ENCODE data around the gene DSC2. TPM values are rescaled to one million over a fixed set of nuclear protein-coding genes. Genes with fewer than 3 reads are reported as not detected.

Gene DSC2
- total and polyA plus RNA-seq, 2 donors (not counting 1 experiment from before 2014, with no cell fraction given), result 0.01 TPM; not detected in 1

- no peak overlapping the region for H3K9ac ChIP-seq (ENCODE audit: low read length)
- Mint-ChIP-seq H3K27ac (no peak overlapping the region), H3K9me3 (ENCODE audit: insufficient read depth) (no peaks in the 10 kb centered on the region), H3K4me1 (no peaks in the 10 kb centered on the region), H3K27me3 (no peaks in the 10 kb centered on the region), H3K4me3 (no peak overlapping the region)
- intact Hi-C loops (cut with micrococcal nuclease), result no loop called here
- H3K27ac ChIP-seq (ENCODE audit: low read length in 2 of 2), result no peak overlapping the region
- CTCF ChIA-PET, result no interaction called here
- H2AFZ ChIP-seq (ENCODE audit: insufficient read depth, low read depth, low read length, poor library complexity, severe bottlenecking), result no peak overlapping the region
- no peak overlapping the region for H3K4me2 ChIP-seq (replicated peaks; ENCODE audit: low read depth, low read length, poor library complexity, severe bottlenecking)
- ATAC-seq (ENCODE audit: low read depth) (no peak), DNase-seq (no peak)
- no peaks in the 10 kb centered on the region for H3K27me3 ChIP-seq (replicated peaks in 1 of 4; ENCODE audit: control extremely low read depth in 1 of 4, control insufficient read depth in 3 of 4, insufficient read depth in 4 of 4, low read length in 3 of 4)
- TF ChIP-seq EZH2 (IDR thresholded peaks at IDR 0.05; ENCODE audit: borderline replicate concordance, insufficient read depth, low read depth, low read length, poor library complexity, severe bottlenecking) (no peak), CTCF (IDR thresholded peaks at IDR 0.05) (no peak)
- H4K20me1 ChIP-seq (ENCODE audit: control insufficient read depth, insufficient read depth, low read length, poor library complexity, severe bottlenecking), result no peaks in the 10 kb centered on the region
- no peak overlapping the region for H3K4me3 ChIP-seq (ENCODE audit: control extremely low read depth in 1 of 5, extremely low read depth in 1 of 5, insufficient read depth in 1 of 5, low read depth in 2 of 5, low read length in 4 of 5)
- no peaks in the 10 kb centered on the region for H3K79me2 ChIP-seq (ENCODE audit: control insufficient read depth, insufficient read depth, low read length)
- no peaks in the 10 kb centered on the region for H3K4me1 ChIP-seq (ENCODE audit: control insufficient read depth in 2 of 2, insufficient read depth in 2 of 2, low read length in 2 of 2)
- no CpG with 5 or more reads among the region's 1 CpG for WGBS (ENCODE audit: insufficient coverage)
- POLR2A ChIA-PET, result no interaction called here
- no peaks in the 10 kb centered on the region for H3K36me3 ChIP-seq (replicated peaks in 1 of 2; ENCODE audit: control extremely low read depth in 1 of 2, control insufficient read depth in 1 of 2, extremely low read depth in 1 of 2, insufficient read depth in 2 of 2, low read length in 1 of 2)
- no peaks in the 10 kb centered on the region for H3K9me3 ChIP-seq (ENCODE audit: control extremely low read depth in 1 of 3, control insufficient read depth in 2 of 3, insufficient read depth in 1 of 3, low read length in 2 of 3)
Measured at GRCh38 chr18:31064130-31064529, 38.1 kb downstream of the DSC2 start.

- H3K27ac ChIP-seq (ENCODE audit: low read length in 2 of 2), result no peak overlapping the region
- no peak overlapping the region for H3K4me3 Mint-ChIP-seq
- no peak overlapping the region for H3K9ac ChIP-seq (ENCODE audit: low read length)
- no peaks in the 10 kb centered on the region for H4K20me1 ChIP-seq (ENCODE audit: control insufficient read depth, insufficient read depth, low read length, poor library complexity, severe bottlenecking)
- H3K27ac Mint-ChIP-seq, result no peak overlapping the region
- H3K79me2 ChIP-seq (ENCODE audit: control insufficient read depth, insufficient read depth, low read length), result no peaks in the 10 kb centered on the region
- H3K9me3 ChIP-seq (ENCODE audit: control extremely low read depth in 1 of 3, control insufficient read depth in 2 of 3, insufficient read depth in 1 of 3, low read length in 2 of 3), result no peaks in the 10 kb centered on the region
- ATAC-seq (ENCODE audit: low read depth), result no peak
- no peaks in the 10 kb centered on the region for H3K36me3 ChIP-seq (replicated peaks in 1 of 2; ENCODE audit: control extremely low read depth in 1 of 2, control insufficient read depth in 1 of 2, extremely low read depth in 1 of 2, insufficient read depth in 2 of 2, low read length in 1 of 2)
- no peaks in the 10 kb centered on the region for H3K27me3 ChIP-seq (replicated peaks in 1 of 4; ENCODE audit: control extremely low read depth in 1 of 4, control insufficient read depth in 3 of 4, insufficient read depth in 4 of 4, low read length in 3 of 4)
- no peaks in the 10 kb centered on the region for H3K4me1 Mint-ChIP-seq
- no peaks in the 10 kb centered on the region for H3K27me3 Mint-ChIP-seq
- POLR2A ChIA-PET, result no interaction called here
- no peak for TF ChIP-seq CTCF (IDR thresholded peaks at IDR 0.05)
- H2AFZ ChIP-seq (ENCODE audit: insufficient read depth, low read depth, low read length, poor library complexity, severe bottlenecking), result no peak overlapping the region
- intact Hi-C loops (cut with micrococcal nuclease), result no loop called here
- H3K4me3 ChIP-seq (ENCODE audit: control extremely low read depth in 1 of 5, extremely low read depth in 1 of 5, insufficient read depth in 1 of 5, low read depth in 2 of 5, low read length in 4 of 5), result no peak overlapping the region
- CTCF ChIA-PET, result no interaction called here
- no peaks in the 10 kb centered on the region for H3K4me1 ChIP-seq (ENCODE audit: control insufficient read depth in 2 of 2, insufficient read depth in 2 of 2, low read length in 2 of 2)
- WGBS (ENCODE audit: insufficient coverage), result 0% methylated on average over 2 of the region's 4 CpGs
- no peak for DNase-seq
- no peaks in the 10 kb centered on the region for H3K9me3 Mint-ChIP-seq (ENCODE audit: insufficient read depth)
- H3K4me2 ChIP-seq (replicated peaks; ENCODE audit: low read depth, low read length, poor library complexity, severe bottlenecking), result no peak overlapping the region
Measured at GRCh38 chr18:31061945-31062344, 40.3 kb downstream of the DSC2 start.
